IMR-90 (cell line): ENCODE results near the gene EVI5. TPM values are rescaled to one million over a fixed set of nuclear protein-coding genes. Genes with fewer than 3 reads are reported as not detected.

ENCODE experiments used
- ATAC-seq: fragments of 200-7000 bp; cut with Tn5 transposase; 2 replicates; pipeline ENCODE4 v1.9.1; 2020; ENCODE audit warnings: low read depth, mild to moderate bottlenecking, moderate library complexity
- BruUV-seq: library from RNA; stranded (reverse); fragments of 400-500 nt; replicated peaks from 2 replicates; lab custom pipeline; 2021; lab: Mats Ljungman, UMichigan
- CTCF ChIA-PET: fragments of 300-600 bp; formaldehyde crosslinking; extraction: SDS; loops from one replicate; lab custom pipeline; 2021; ENCODE audit warnings: antibody characterized with exemption; lab: Yijun Ruan, JAX
- POLR2A ChIA-PET: fragments of 300-600 bp; sonication (Branson Sonifier 250); formaldehyde crosslinking; loops from one replicate; lab custom pipeline; 2022; ENCODE audit warnings: antibody characterized with exemption; ENCODE audit not compliant: unreplicated experiment; lab: Charles Lee
- DNase-seq: peaks from one replicate; pipeline ENCODE4 v3.0.0; 2013
- H2AFZ ChIP-seq: replicated peaks from 2 replicates; pipeline ENCODE3; 2013; ENCODE audit warnings: low read length, mild to moderate bottlenecking; ENCODE audit not compliant: poor library complexity
- H2AK5ac ChIP-seq: 2 replicates; pipeline ENCODE4 v1.6.1; 2013; ENCODE audit warnings: low read depth, low read length, inconsistent platforms
- H2AK9ac ChIP-seq: replicated peaks from 2 replicates; pipeline ENCODE3; 2013; ENCODE audit warnings: mild to moderate bottlenecking, low read depth, low read length, moderate library complexity; ENCODE audit not compliant: poor library complexity
- H2BK120ac ChIP-seq: 2 replicates; pipeline ENCODE4 v1.6.1; 2013; ENCODE audit warnings: low read depth, low read length, inconsistent platforms
- H2BK15ac ChIP-seq: 3 replicates; pipeline ENCODE4 v1.6.1; 2013; ENCODE audit warnings: low read depth, low read length, inconsistent platforms
- H2BK20ac ChIP-seq: 2 replicates; pipeline ENCODE4 v1.6.1; 2013; ENCODE audit warnings: low read depth, mild to moderate bottlenecking, inconsistent platforms, low read length, moderate library complexity
- H2BK5ac ChIP-seq: 2 replicates; pipeline ENCODE4 v1.6.1; 2013; ENCODE audit warnings: mild to moderate bottlenecking, low read depth, low read length, inconsistent platforms; ENCODE audit not compliant: poor library complexity, severe bottlenecking
- H3K14ac ChIP-seq: replicated peaks from 2 replicates; pipeline ENCODE4 v1.6.1; 2013; ENCODE audit warnings: low read depth, low read length, inconsistent platforms
- H3K18ac ChIP-seq: 2 replicates; pipeline ENCODE4 v1.6.1; 2013; ENCODE audit warnings: low read depth, low read length, control low read depth
- H3K23ac ChIP-seq: 2 replicates; pipeline ENCODE4 v1.6.1; 2013; ENCODE audit warnings: low read depth, low read length, inconsistent platforms
- H3K27ac ChIP-seq: 2 replicates; pipeline ENCODE4 v1.5.1; 2013; ENCODE audit warnings: mild to moderate bottlenecking, control low read depth, low read length; ENCODE audit not compliant: insufficient read depth
- H3K27me3 ChIP-seq: 2 replicates; pipeline ENCODE4 v1.6.1; 2013; ENCODE audit warnings: low read length; ENCODE audit not compliant: control insufficient read depth, insufficient read depth
- H3K36me3 ChIP-seq: 2 replicates; pipeline ENCODE4 v1.6.1; 2013; ENCODE audit warnings: low read length, mixed read lengths; ENCODE audit not compliant: control insufficient read depth, insufficient read depth
- H3K4ac ChIP-seq: 2 replicates; pipeline ENCODE4 v1.6.1; 2013; ENCODE audit warnings: low read depth, low read length, inconsistent platforms
- H3K4me1 ChIP-seq: 2 replicates; pipeline ENCODE4 v1.6.1; 2013; ENCODE audit warnings: low read length, mixed read lengths; ENCODE audit not compliant: control insufficient read depth, insufficient read depth
- H3K4me2 ChIP-seq: 2 replicates; pipeline ENCODE4 v1.6.1; 2013; ENCODE audit warnings: low read depth, mild to moderate bottlenecking, control low read depth, low read length, moderate library complexity
- H3K4me3 ChIP-seq: 2 replicates; pipeline ENCODE4 v1.5.1; 2013; ENCODE audit warnings: low read depth, mild to moderate bottlenecking, control low read depth, low read length, moderate library complexity; ENCODE audit not compliant: insufficient read depth
- H3K56ac ChIP-seq: 2 replicates; pipeline ENCODE4 v1.6.1; 2013; ENCODE audit warnings: low read length, inconsistent platforms; ENCODE audit not compliant: insufficient read depth; ENCODE audit errors: extremely low read depth
- H3K79me1 ChIP-seq, 2 experiments: 2 replicates each; pipeline ENCODE4 v1.6.1; 2013; ENCODE audit warnings: low read length in 2 of 2, inconsistent platforms in 1 of 2, low read depth in 1 of 2
- H3K9ac ChIP-seq: 2 replicates; pipeline ENCODE4 v1.6.1; 2013; ENCODE audit warnings: low read depth, low read length, control low read depth
- H3K9me1 ChIP-seq: 2 replicates; pipeline ENCODE4 v1.6.1; 2013; ENCODE audit warnings: low read length, inconsistent platforms; ENCODE audit not compliant: insufficient read depth
- H3K9me3 ChIP-seq: 2 replicates; pipeline ENCODE4 v1.6.1; 2013; ENCODE audit warnings: low read length; ENCODE audit not compliant: control insufficient read depth, insufficient read depth
- H4K20me1 ChIP-seq: 2 replicates; pipeline ENCODE4 v1.6.1; 2013; ENCODE audit warnings: low read length, inconsistent platforms; ENCODE audit not compliant: insufficient read depth
- H4K5ac ChIP-seq: 2 replicates; pipeline ENCODE4 v1.6.1; 2013; ENCODE audit warnings: mild to moderate bottlenecking, low read depth, low read length, control low read depth
- H4K8ac ChIP-seq, 2 experiments: 2 replicates each; pipeline ENCODE4 v1.6.1; 2013; ENCODE audit warnings: low read depth in 2 of 2, low read length in 2 of 2, control low read depth in 1 of 2, inconsistent platforms in 1 of 2
- H4K91ac ChIP-seq: 2 replicates; pipeline ENCODE4 v1.6.1; 2013; ENCODE audit warnings: low read depth, low read length, inconsistent platforms; ENCODE audit not compliant: insufficient read depth
- CEBPB ChIP-seq: IDR thresholded peaks from 2 replicates; pipeline ENCODE4 v1.6.1; 2012; ENCODE audit warnings: low read depth, low read length, improper control_type of control experiment
- MAFK ChIP-seq: IDR thresholded peaks from 2 replicates; pipeline ENCODE4 v1.6.1; 2012; ENCODE audit warnings: low read depth, low read length, improper control_type of control experiment
- WGBS, 2 experiments: methylation state at CpG; one replicate each; pipeline versions ENCODE4 v1.1.5 to v1.1.7; 2013; ENCODE audit warnings: missing lambda C conversion rate in 2 of 2; ENCODE audit not compliant: insufficient read length in 1 of 2; ENCODE audit errors: extremely low coverage in 2 of 2; 5-methylcytosine and 5-hydroxymethylcytosine counted together
- dilution Hi-C: fragments of 300-500 bp; cut with HindIII; formaldehyde crosslinking; loops from one replicate; pipeline ENCODE4 v1.14.3; 2018; ENCODE audit warnings: low sequenced_read_pairs; ENCODE audit not compliant: unreplicated experiment
- in situ Hi-C: fragments of 300-500 bp; cut with MboI; formaldehyde crosslinking; loops from 3 replicates; pipeline ENCODE4 v1.14.3; 2019; ENCODE audit warnings: low sequenced_read_pairs, inconsistent platforms, mixed read lengths
- intact Hi-C: fragments of 100-400 bp; cut with micrococcal nuclease; formaldehyde crosslinking; loops from 2 replicates; pipeline ENCODE4 v1.10.0; 2022
- polyA plus RNA-seq, 3 experiments: library from polyadenylated mRNA; depleted of rRNA; stranded (reverse); fragments of >200 nt; gene quantifications; 2 replicates each; pipeline ENCODE4 v1.2.3, GENCODE V29; 2012; ENCODE audit warnings: low replicate concordance in 1 of 3
- total RNA-seq: library from RNA; depleted of rRNA; stranded (reverse); fragments of >200 nt; gene quantifications from 2 replicates; pipeline ENCODE4 v1.2.3, GENCODE V29; 2012

The EVI5 gene
- total and polyA plus RNA-seq, 2 of the 4 experiments (the other 2 are of a cell fraction): 13.9 to 26.9 TPM

- Histone ChIP-seq H2BK15ac (no peak overlapping the region), H3K4me3 (no peak overlapping the region), H2AK5ac (no peak overlapping the region), H2AK9ac (no peak overlapping the region), H4K5ac (no peak overlapping the region), H3K4me2 (no peak overlapping the region), H2AFZ (no peak overlapping the region), H3K9me1 (no peaks in the 10 kb centered on the region), H2BK5ac (no peak overlapping the region), H3K79me1 (no peaks in the 10 kb centered on the region), H3K27ac (no peak overlapping the region), H3K9me3 (no peaks in the 10 kb centered on the region), H2BK20ac (no peak overlapping the region), H4K91ac (no peak overlapping the region), H3K9ac (no peak overlapping the region), H3K36me3 (no peaks in the 10 kb centered on the region), H3K14ac (no peak overlapping the region), H4K8ac (no peak overlapping the region), H3K4me1 (no peaks in the 10 kb centered on the region), H3K23ac (no peak overlapping the region), H3K4ac (no peak overlapping the region), H2BK120ac (no peak overlapping the region), H3K27me3 (peaks cover 5% of the 10 kb centered on the region; the same call in 1 of the 2 replicates), H4K20me1 (no peaks in the 10 kb centered on the region), H3K18ac (no peak overlapping the region), H3K56ac (no peak overlapping the region)
- intact Hi-C loops (no loop called here), dilution Hi-C loops (no loop called here), in situ Hi-C loops (no loop called here)
- ChIA-PET POLR2A (no interaction called here), CTCF (interaction anchor here (1.2 kb wide), 1 partner anchor 9 kb away, joined by 3 read pairs; no protein-coding TSS in a partner anchor)
- TF ChIP-seq CEBPB (no peak), MAFK (peak; percentile 54)
- BruUV-seq: no TSS peak
- DNase-seq (no peak), ATAC-seq (no peak)
- WGBS, 2 experiments: no CpG with 5 or more reads among the region's 4 CpGs
These were observed 290.3 kb downstream of the EVI5 start for GRCh38 chr1:92494485-92495141.
